Sigmoid colon (tissue), 7 donors: Measurements from ENCODE around the gene CARD11. TPM values are rescaled to one million over a fixed set of nuclear protein-coding genes. Genes with fewer than 3 reads are reported as not detected.

Experiments
- DNase-seq: peaks from one replicate; pipeline ENCODE4 v3.0.0-alpha.2; 2019
- H3K27ac ChIP-seq, 4 donors: fragments of 200-600 bp; sonication (generic); one replicate each; pipeline ENCODE4 v1.5.1; 2016 to 2019; ENCODE audit warnings: mild to moderate bottlenecking in 1 of 4
- H3K27me3 ChIP-seq, 3 donors: fragments of 200-600 bp; sonication (generic); one replicate each; pipeline ENCODE4 v1.5.1; 2019; ENCODE audit warnings: mild to moderate bottlenecking in 1 of 3
- H3K36me3 ChIP-seq, 4 donors: fragments of 200-600 bp; sonication (generic); one replicate each; pipeline ENCODE4 v1.5.1; 2016 to 2019
- H3K4me1 ChIP-seq, 4 donors: fragments of 200-600 bp; sonication (generic); one replicate each; pipeline ENCODE4 v1.5.1; 2017 to 2019
- H3K4me3 ChIP-seq, 4 donors: fragments of 200-600 bp; sonication (generic); one replicate each; pipeline ENCODE4 v1.5.1; 2017 to 2019; ENCODE audit warnings: mild to moderate bottlenecking in 2 of 4, moderate library complexity in 1 of 4
- H3K9me3 ChIP-seq, 4 donors: fragments of 200-600 bp in 3 of 4; sonication (generic) in 3 of 4; one replicate each; pipeline versions ENCODE4 v1.5.1 to v1.6.1; 2013 to 2019
- CTCF ChIP-seq, 4 experiments: fragments of 450-650 bp in 3 of 4; fragments of 200-600 bp in 1 of 4; IDR thresholded peaks; one replicate each; pipeline ENCODE4 v1.5.1; 2016 to 2019; ENCODE audit warnings: antibody characterized with exemption in 4 of 4, mild to moderate bottlenecking in 3 of 4, moderate library complexity in 2 of 4
- EP300 ChIP-seq, 4 donors: sonication (generic); formaldehyde crosslinking; IDR thresholded peaks; one replicate each; pipeline ENCODE4 v1.6.1; 2017; ENCODE audit warnings: antibody characterized with exemption in 4 of 4
- POLR2A ChIP-seq, 2 donors: fragments of 450-650 bp; IDR thresholded peaks; one replicate each; pipeline ENCODE4 v1.6.1; 2016; ENCODE audit warnings: antibody characterized with exemption in 2 of 2, mild to moderate bottlenecking in 2 of 2, moderate library complexity in 2 of 2
- POLR2AphosphoS5 ChIP-seq, 4 donors: sonication (generic); formaldehyde crosslinking; IDR thresholded peaks; one replicate each; pipeline ENCODE4 v1.6.1; 2017; ENCODE audit warnings: antibody characterized with exemption in 4 of 4
- WGBS, 2 donors: extraction: QIAGEN DNeasy Blood & Tissue Kit; methylation state at CpG; one replicate each; pipeline ENCODE4 v1.1.7; 2013; 5-methylcytosine and 5-hydroxymethylcytosine counted together
- intact Hi-C: fragments of 100-400 bp; cut with DNase I; formaldehyde crosslinking; loops from one replicate; pipeline ENCODE4 v1.15.1; 2023
- polyA plus RNA-seq, 3 donors: library from polyadenylated mRNA; stranded (reverse); fragments of 200-250 nt; gene quantifications; one replicate each; pipeline ENCODE4 v1.2.3, GENCODE V29; 2013
- total RNA-seq, 4 donors: library from RNA; depleted of rRNA; stranded (reverse); fragments of >200 nt; gene quantifications; one replicate each; pipeline ENCODE4 v1.1.0, GENCODE V29; 2016
- donor health status: healthy with polysubstance abuse.
- donor health status: Bipolar disorder and iron deficiency.
- donor health status: healthy.

CARD11 gene
- total and polyA plus RNA-seq, 7 donors = 0.14 to 22.4 (median 0.66) TPM; not detected in 1

- DNase-seq = no peak
- Histone ChIP-seq H3K36me3 (no peaks in the 10 kb centered on the region), H3K27me3 (peaks cover 0 to 30% (median 25%) of the 10 kb centered on the region in 3 donors), H3K4me3 (no peak overlapping the region), H3K4me1 (no peaks in the 10 kb centered on the region), H3K27ac (no peak overlapping the region), H3K9me3 (no peaks in the 10 kb centered on the region)
- TF ChIP-seq CTCF (IDR thresholded peaks at IDR 0.05) (no peak), EP300 (IDR thresholded peaks at IDR 0.05) (no peak), POLR2A (IDR thresholded peaks at IDR 0.05) (no peak), POLR2AphosphoS5 (IDR thresholded peaks at IDR 0.05) (no peak)
- WGBS, 2 donors = 58 to 89% methylated on average over 7 of the region's 7 CpGs
- intact Hi-C loops = no loop called here
Measured at GRCh38 chr7:2982831-2983230, 60.8 kb downstream of the CARD11 start.

GRCh38 chr7:2982401-2982800 is 61.3 kb downstream of the CARD11 start:
- H3K9me3 ChIP-seq = no peaks in the 10 kb centered on the region
- no peak for DNase-seq
- H3K27ac ChIP-seq = no peak overlapping the region
- no peaks in the 10 kb centered on the region for H3K4me1 ChIP-seq
- no peak overlapping the region for H3K4me3 ChIP-seq
- no peaks in the 10 kb centered on the region for H3K36me3 ChIP-seq
- TF ChIP-seq POLR2A (IDR thresholded peaks at IDR 0.05) = no peak
- TF ChIP-seq CTCF (IDR thresholded peaks at IDR 0.05) = no peak
- TF ChIP-seq POLR2AphosphoS5 (IDR thresholded peaks at IDR 0.05) = no peak
- no peak for TF ChIP-seq EP300 (IDR thresholded peaks at IDR 0.05)
- WGBS, 2 donors = 66 to 94% methylated on average over 11 of the region's 11 CpGs
- intact Hi-C loops = no loop called here
- peaks cover 0 to 30% (median 25%) of the 10 kb centered on the region in 3 donors for H3K27me3 ChIP-seq

- intact Hi-C loops = no loop called here
- TF ChIP-seq EP300 (IDR thresholded peaks at IDR 0.05) = no peak
- TF ChIP-seq POLR2A (IDR thresholded peaks at IDR 0.05) = no peak
- TF ChIP-seq POLR2AphosphoS5 (IDR thresholded peaks at IDR 0.05) = no peak
- no peak for TF ChIP-seq CTCF (IDR thresholded peaks at IDR 0.05)
- Histone ChIP-seq H3K9me3 (no peaks in the 10 kb centered on the region), H3K4me3 (no peak overlapping the region), H3K4me1 (no peaks in the 10 kb centered on the region), H3K27ac (no peak overlapping the region), H3K27me3 (peaks cover 0 to 30% (median 25%) of the 10 kb centered on the region in 3 donors), H3K36me3 (no peaks in the 10 kb centered on the region)
- 85 to 92% methylated on average over 8 of the region's 8 CpGs for WGBS, 2 donors
- DNase-seq = no peak
Measured at GRCh38 chr7:2981103-2981480, 62.6 kb downstream of the CARD11 start.

- H3K27me3 ChIP-seq = peaks cover 0 to 30% (median 25%) of the 10 kb centered on the region in 3 donors
- TF ChIP-seq EP300 (IDR thresholded peaks at IDR 0.05) (no peak), CTCF (IDR thresholded peaks at IDR 0.05) (no peak), POLR2AphosphoS5 (IDR thresholded peaks at IDR 0.05) (no peak), POLR2A (IDR thresholded peaks at IDR 0.05) (no peak)
- no peaks in the 10 kb centered on the region for H3K36me3 ChIP-seq
- no peaks in the 10 kb centered on the region for H3K4me1 ChIP-seq
- DNase-seq = no peak
- no peak overlapping the region for H3K27ac ChIP-seq
- 57 to 87% methylated on average over 27 of the region's 27 CpGs for whole genome bisulfite sequencing, 2 donors
- intact Hi-C loops = no loop called here
- H3K4me3 ChIP-seq = no peak overlapping the region
- no peaks in the 10 kb centered on the region for H3K9me3 ChIP-seq
Measured at GRCh38 chr7:2980401-2981102, 63.1 kb downstream of the CARD11 start.

GRCh38 chr7:2979951-2980350 is 63.7 kb downstream of the CARD11 start:
- Histone ChIP-seq H3K27me3 (peaks cover 0 to 30% (median 25%) of the 10 kb centered on the region in 3 donors), H3K4me3 (no peak overlapping the region), H3K9me3 (no peaks in the 10 kb centered on the region), H3K36me3 (no peaks in the 10 kb centered on the region), H3K27ac (no peak overlapping the region), H3K4me1 (no peaks in the 10 kb centered on the region)
- intact Hi-C loops = no loop called here
- 64 to 77% methylated on average over 13 of the region's 13 CpGs for WGBS, 2 donors
- no peak for DNase-seq
- TF ChIP-seq EP300 (IDR thresholded peaks at IDR 0.05) (no peak), POLR2A (IDR thresholded peaks at IDR 0.05) (no peak), CTCF (IDR thresholded peaks at IDR 0.05) (no peak), POLR2AphosphoS5 (IDR thresholded peaks at IDR 0.05) (no peak)
